Renal pelvis (tissue), 12 donors: ENCODE measurements around the gene SLC35A4. TPM values are rescaled to one million over a fixed set of nuclear protein-coding genes. Genes with fewer than 3 reads are reported as not detected.

Source experiments
- DNase-seq: peaks from one replicate; pipeline ENCODE4 v3.0.0-alpha.2; 2013
- long read RNA-seq, 16 experiments: transcript quantifications; one replicate each; lab custom pipeline, GENCODE V29; 2026
- polyA plus RNA-seq, 3 donors: library from polyadenylated mRNA; unstranded; fragments of 120-200 nt; gene quantifications; one replicate each; pipeline ENCODE4 v1.2.1, GENCODE V29; 2013; ENCODE audit not compliant: insufficient read length in 3 of 3

Gene SLC35A4, protein sequence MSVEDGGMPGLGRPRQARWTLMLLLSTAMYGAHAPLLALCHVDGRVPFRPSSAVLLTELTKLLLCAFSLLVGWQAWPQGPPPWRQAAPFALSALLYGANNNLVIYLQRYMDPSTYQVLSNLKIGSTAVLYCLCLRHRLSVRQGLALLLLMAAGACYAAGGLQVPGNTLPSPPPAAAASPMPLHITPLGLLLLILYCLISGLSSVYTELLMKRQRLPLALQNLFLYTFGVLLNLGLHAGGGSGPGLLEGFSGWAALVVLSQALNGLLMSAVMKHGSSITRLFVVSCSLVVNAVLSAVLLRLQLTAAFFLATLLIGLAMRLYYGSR
- polyA plus RNA-seq: 10 to 100 TPM; 77.1 to 87.2 (median 85.2) TPM
- long read RNA-seq, donor 1, transcript SLC35A4-201 (3 exons, 3,041 nt): major isoform, 20 of 48 reads
- long read RNA-seq, donor 1, partial matches to known transcripts: 25 of 48 reads
- long read RNA-seq, donor 1, other reads (novel, unspliced or antisense): 0 of 48 reads
- long read RNA-seq, donor 2, transcript SLC35A4-201 (3 exons, 3,041 nt): major isoform, 29 of 60 reads
- long read RNA-seq, donor 2, partial matches to known transcripts: 30 of 60 reads
- long read RNA-seq, donor 2, other reads (novel, unspliced or antisense): 0 of 60 reads
- long read RNA-seq, donor 3, transcript SLC35A4-201 (3 exons, 3,041 nt): major isoform, 26 of 76 reads
- long read RNA-seq, donor 3, partial matches to known transcripts: 49 of 76 reads
- long read RNA-seq, donor 3, other reads (novel, unspliced or antisense): 0 of 76 reads
- long read RNA-seq, donor 4, transcript SLC35A4-201 (3 exons, 3,041 nt): major isoform, 19 of 52 reads
- long read RNA-seq, donor 4, partial matches to known transcripts: 31 of 52 reads
- long read RNA-seq, donor 4, other reads (novel, unspliced or antisense): 0 of 52 reads
- long read RNA-seq, donor 5, transcript SLC35A4-201 (3 exons, 3,041 nt): major isoform, 16 of 19 reads
- long read RNA-seq, donor 5, partial matches to known transcripts: 0 of 19 reads
- long read RNA-seq, donor 5, other reads (novel, unspliced or antisense): 0 of 19 reads
- long read RNA-seq, donor 6, transcript SLC35A4-201 (3 exons, 3,041 nt): major isoform, 27 of 28 reads
- long read RNA-seq, donor 6, partial matches to known transcripts: 0 of 28 reads
- long read RNA-seq, donor 6, other reads (novel, unspliced or antisense): 0 of 28 reads
- long read RNA-seq, donor 7, transcript SLC35A4-201 (3 exons, 3,041 nt): major isoform, 25 of 29 reads
- long read RNA-seq, donor 7, partial matches to known transcripts: 0 of 29 reads
- long read RNA-seq, donor 7, other reads (novel, unspliced or antisense): 0 of 29 reads
- long read RNA-seq, donor 8, transcript SLC35A4-201 (3 exons, 3,041 nt): major isoform, 17 of 17 reads
- long read RNA-seq, donor 8, partial matches to known transcripts: 0 of 17 reads
- long read RNA-seq, donor 8, other reads (novel, unspliced or antisense): 0 of 17 reads
- long read RNA-seq, donor 9, transcript SLC35A4-201 (3 exons, 3,041 nt): major isoform, 37 of 41 reads
- long read RNA-seq, donor 9, partial matches to known transcripts: 0 of 41 reads
- long read RNA-seq, donor 9, other reads (novel, unspliced or antisense): 0 of 41 reads
- long read RNA-seq, donor 10, transcript SLC35A4-201 (3 exons, 3,041 nt): major isoform, 32 of 33 reads
- long read RNA-seq, donor 10, partial matches to known transcripts: 0 of 33 reads
- long read RNA-seq, donor 10, other reads (novel, unspliced or antisense): 0 of 33 reads
- long read RNA-seq, donor 11, transcript SLC35A4-201 (3 exons, 3,041 nt): major isoform, 15 of 16 reads
- long read RNA-seq, donor 11, partial matches to known transcripts: 0 of 16 reads
- long read RNA-seq, donor 11, other reads (novel, unspliced or antisense): 0 of 16 reads
- long read RNA-seq, donor 12, transcript SLC35A4-201 (3 exons, 3,041 nt): major isoform, 30 of 66 reads
- long read RNA-seq, donor 12, partial matches to known transcripts: 32 of 66 reads
- long read RNA-seq, donor 12, other reads (novel, unspliced or antisense): 0 of 66 reads
- long read RNA-seq, donor 13, transcript SLC35A4-201 (3 exons, 3,041 nt): major isoform, 19 of 34 reads
- long read RNA-seq, donor 13, partial matches to known transcripts: 14 of 34 reads
- long read RNA-seq, donor 13, other reads (novel, unspliced or antisense): 0 of 34 reads
- long read RNA-seq, donor 14, transcript SLC35A4-201 (3 exons, 3,041 nt): major isoform, 50 of 101 reads
- long read RNA-seq, donor 14, transcript SLC35A4-202 (2 exons, 3,617 nt): minor isoform, 6 of 101 reads
- long read RNA-seq, donor 14, partial matches to known transcripts: 45 of 101 reads
- long read RNA-seq, donor 14, other reads (novel, unspliced or antisense): 0 of 101 reads
- long read RNA-seq, donor 15, transcript SLC35A4-201 (3 exons, 3,041 nt): major isoform, 29 of 31 reads
- long read RNA-seq, donor 15, partial matches to known transcripts: 0 of 31 reads
- long read RNA-seq, donor 15, other reads (novel, unspliced or antisense): 0 of 31 reads
- long read RNA-seq, donor 16, transcript SLC35A4-201 (3 exons, 3,041 nt): major isoform, 38 of 41 reads
- long read RNA-seq, donor 16, partial matches to known transcripts: 0 of 41 reads
- long read RNA-seq, donor 16, other reads (novel, unspliced or antisense): 0 of 41 reads

- DNase-seq: peak; percentile 98
Measured at GRCh38 chr5:140564196-140565023, at the start of gene SLC35A4, which contains the start of gene APBB3. TSS of gene SLC35A4 (plus strand) at chr5:140564828. CDS start at chr5:140567170, 2,342 bp downstream. TSS of gene APBB3 (minus strand) at chr5:140564598. CDS start at chr5:140564245, 353 bp downstream.

GRCh38 chr5:140524003-140524402, 40.6 kb upstream of the SLC35A4 start:
- DNase-seq: no peak

DNA sequence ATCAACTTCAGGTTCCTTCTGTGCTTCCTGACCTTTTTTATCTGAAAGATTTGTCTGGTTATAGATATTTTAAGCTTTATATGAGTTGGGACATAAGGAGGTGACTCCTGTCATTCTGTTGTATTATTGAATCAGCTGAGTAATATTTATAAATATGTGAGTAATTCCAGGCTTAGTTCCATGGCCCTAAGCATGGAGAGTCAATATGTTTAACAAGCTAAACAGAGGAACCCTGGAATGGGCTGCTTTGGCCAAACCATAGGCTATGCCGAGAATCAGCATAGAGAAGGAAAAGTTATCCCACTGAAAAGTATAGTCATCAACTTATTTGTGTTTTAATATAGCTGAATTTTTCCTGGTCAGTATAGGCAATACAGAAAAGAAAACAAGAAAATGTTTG, 24.4 kb upstream of the SLC35A4 start:
- DNase-seq: no peak

DNA sequence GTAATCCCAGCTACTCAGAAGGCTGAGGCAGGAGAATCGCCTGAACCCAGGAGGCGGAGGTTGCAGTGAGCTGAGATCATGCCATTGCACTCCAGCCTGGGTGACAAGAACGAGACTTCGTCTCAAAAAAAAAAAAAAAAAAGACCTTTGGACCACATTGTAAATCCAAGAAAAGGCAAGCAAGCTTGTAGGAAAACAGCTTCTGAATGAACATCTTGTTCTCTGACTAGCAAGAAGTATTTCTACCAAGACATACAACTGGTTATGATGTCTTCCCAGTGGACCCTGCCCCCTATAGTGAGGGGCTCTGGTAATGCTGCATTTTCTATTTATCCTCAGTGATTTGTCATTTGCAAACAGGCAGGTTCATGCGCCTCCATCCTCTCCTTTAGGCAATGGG, 21.7 kb upstream of the SLC35A4 start:
- no peak for DNase-seq

GRCh38 chr5:140544986-140545385, 19.6 kb upstream of the SLC35A4 start:
- DNase-seq: no peak

- no peak for DNase-seq
Measured at GRCh38 chr5:140545606-140546005, 19.0 kb upstream of the SLC35A4 start.

- no peak for DNase-seq
Measured at GRCh38 chr5:140546851-140547507, 17.6 kb upstream of the SLC35A4 start.

GRCh38 chr5:140547508-140548299, 16.9 kb upstream of the SLC35A4 start, which contains the start of gene EIF4EBP3:
TSS of gene EIF4EBP3 (plus strand) at chr5:140547662. CDS start at chr5:140547738, 76 bp downstream.
- DNase-seq: peak; percentile 94

DNA sequence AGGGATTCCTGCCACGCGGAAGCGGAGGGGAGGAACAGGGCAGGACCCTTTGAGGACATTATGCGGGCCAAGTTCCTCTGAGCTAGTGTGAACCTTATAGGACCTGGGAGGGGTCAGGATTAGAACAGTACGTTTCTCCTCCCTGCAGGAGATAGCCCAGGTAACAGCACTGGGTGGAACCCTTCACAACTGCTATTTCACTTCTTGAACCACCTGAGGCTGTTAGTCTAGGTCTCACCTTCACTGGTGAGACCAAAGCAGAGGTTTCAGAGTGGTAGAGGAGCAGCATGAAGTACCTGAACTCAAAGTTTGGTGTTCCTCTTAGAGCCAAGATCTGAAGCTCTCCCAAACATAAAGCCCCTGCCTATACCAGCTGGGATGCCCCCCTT, 16.3 kb upstream of the SLC35A4 start:
- DNase-seq: no peak

- no peak for DNase-seq
Measured at GRCh38 chr5:140548791-140549190, 15.8 kb upstream of the SLC35A4 start.

GRCh38 chr5:140549237-140550144, 15.1 kb upstream of the SLC35A4 start:
- DNase-seq: no peak

DNA sequence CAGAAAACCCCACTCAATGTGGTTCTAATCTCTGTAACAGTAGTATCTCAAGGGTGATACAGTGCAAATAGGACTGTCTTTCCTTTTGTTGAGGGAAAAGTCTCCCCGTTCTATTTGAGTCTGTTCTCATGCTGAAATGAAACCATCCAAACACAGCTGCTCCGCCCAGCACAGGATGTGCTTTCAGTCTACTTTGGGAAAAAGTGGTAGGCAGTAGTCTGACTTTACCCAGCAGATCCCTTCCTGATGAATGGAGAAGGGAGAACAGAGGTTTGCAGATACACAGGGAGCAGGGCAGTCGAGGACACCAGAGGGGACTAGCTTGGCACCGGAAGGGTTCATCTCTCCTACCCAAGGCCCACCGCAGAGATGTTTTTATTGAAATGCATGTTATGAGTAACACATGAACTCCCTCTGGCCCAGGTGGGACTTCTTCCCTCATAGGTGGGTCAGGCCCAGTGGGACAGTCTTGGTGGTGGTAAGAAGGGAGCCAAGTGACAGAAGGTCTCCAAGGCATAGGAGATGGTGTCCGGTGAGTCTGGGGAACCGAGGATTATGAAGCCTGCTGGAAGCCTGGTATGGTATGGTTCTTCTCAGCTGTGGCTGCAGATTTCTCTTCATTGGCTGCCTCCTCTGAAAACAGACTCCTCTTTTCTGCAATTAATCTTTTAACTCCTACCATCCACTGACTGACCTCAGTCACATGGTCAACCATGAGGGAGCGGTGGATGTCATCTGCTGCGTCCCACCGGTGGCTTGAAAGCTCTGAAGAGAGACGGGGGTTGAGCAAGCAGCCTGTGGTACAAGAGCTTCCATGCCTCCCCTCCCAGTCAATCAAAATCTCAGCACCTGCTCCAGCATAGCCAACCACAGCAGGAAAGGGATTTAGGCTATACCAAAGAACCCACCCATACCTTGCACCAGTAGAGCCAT, 14.2 kb upstream of the SLC35A4 start:
- DNase-seq: no peak

DNA sequence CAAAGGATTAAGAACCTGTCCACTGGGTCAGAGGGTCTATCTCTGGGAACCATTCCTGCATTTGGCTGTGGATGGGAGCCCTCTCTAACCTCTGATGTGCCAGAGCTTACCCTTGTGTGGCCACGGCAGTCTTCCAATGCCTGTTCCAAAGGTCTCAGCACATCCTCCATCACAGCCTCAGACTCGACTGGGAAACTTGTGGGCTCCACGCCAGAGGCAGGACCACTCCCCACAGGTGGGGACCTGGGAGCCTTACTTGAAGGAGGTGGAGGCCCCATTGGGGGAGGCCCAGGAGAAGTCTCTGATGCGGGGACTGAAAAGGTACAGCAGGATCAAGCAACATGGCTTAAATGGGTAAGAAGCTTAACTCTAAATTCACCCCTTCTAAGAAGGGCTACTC, 12.8 kb upstream of the SLC35A4 start:
- no peak for DNase-seq

DNA sequence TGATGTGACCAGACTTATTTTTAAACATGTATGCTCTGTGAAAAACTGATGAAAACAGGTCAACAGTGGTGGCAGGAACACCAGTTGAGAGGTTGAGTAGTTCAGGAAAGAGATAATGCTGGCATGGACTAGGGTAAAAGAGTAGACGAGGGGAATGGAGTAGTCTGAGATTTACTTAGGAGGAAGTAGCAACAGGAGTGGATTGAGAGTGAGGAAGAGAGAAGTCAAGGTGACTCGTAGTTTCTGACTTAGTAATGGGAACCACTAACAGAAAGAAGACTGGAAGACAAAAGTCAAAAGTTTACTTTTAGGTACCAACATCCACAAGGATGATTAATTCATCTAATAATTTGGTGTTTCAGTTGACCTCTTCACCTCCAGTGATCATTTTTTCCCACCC, 11.0 kb upstream of the SLC35A4 start:
- no peak for DNase-seq
